Upper lobe of left lung (tissue), 4 donors: Measurements from ENCODE around the gene MDP1.

Source experiments
- CTCF ChIP-seq, 6 experiments: fragments of 450-650 bp in 4 of 6; fragments of 200-600 bp in 2 of 6; sonication (generic) in 2 of 6; IDR thresholded peaks; one replicate each; pipeline ENCODE4 v1.5.1; 2016 to 2019; ENCODE audit warnings: antibody characterized with exemption in 6 of 6
- POLR2A ChIP-seq, 4 donors: fragments of 450-650 bp; IDR thresholded peaks; one replicate each; pipeline ENCODE4 v1.5.1; 2016 to 2017; ENCODE audit warnings: antibody characterized with exemption in 4 of 4, mild to moderate bottlenecking in 2 of 4
- POLR2AphosphoS5 ChIP-seq, 2 donors: sonication (generic); formaldehyde crosslinking; IDR thresholded peaks; one replicate each; pipeline ENCODE4 v1.5.1; 2017; ENCODE audit warnings: antibody characterized with exemption in 2 of 2

DNA sequence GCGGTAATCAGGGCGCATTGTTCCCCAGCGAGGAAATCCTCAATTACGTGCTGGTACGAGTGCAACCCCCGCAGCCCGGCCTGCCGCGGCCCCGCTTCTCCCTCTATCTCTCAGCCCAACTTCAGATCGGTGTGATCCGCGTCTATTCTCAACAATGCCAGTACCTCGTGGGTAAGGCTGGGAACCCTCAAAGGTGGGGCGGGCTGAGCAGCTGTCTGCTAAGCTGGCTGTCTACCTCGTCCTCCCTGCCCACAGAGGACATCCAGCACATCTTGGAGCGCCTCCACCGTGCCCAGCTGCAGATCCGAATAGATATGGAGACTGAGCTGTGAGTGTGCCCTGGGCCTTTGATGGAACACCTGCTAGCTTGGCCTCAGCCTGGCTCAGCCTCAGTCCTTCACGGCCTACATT, 43.0 kb downstream of the MDP1 start:
- TF ChIP-seq POLR2A (IDR thresholded peaks at IDR 0.05): no peak
- no peak for TF ChIP-seq POLR2AphosphoS5 (IDR thresholded peaks at IDR 0.05)
- no peak for TF ChIP-seq CTCF (IDR thresholded peaks at IDR 0.05)
